Fibroblast of lung (primary cell): ENCODE data around the gene DSCAML1. TPM values are rescaled to one million over a fixed set of nuclear protein-coding genes. Genes with fewer than 3 reads are reported as not detected.

ENCODE experiments used
- DNase-seq, 2 donors: peaks; one replicate each; pipeline versions ENCODE4 v3.0.0 to v3.0.0-alpha.2; 2010; ENCODE audit warnings: low read depth in 2 of 2
- H2AFZ ChIP-seq: 2 replicates; pipeline ENCODE4 v1.5.1; 2012; ENCODE audit warnings: low read length, control low read depth, inconsistent platforms
- H3K27ac ChIP-seq: 2 replicates; pipeline ENCODE4 v1.5.1; 2011; ENCODE audit warnings: low read length, control low read depth; ENCODE audit not compliant: insufficient read depth
- H3K27me3 ChIP-seq: 2 replicates; pipeline ENCODE4 v1.5.1; 2011; ENCODE audit warnings: mild to moderate bottlenecking, low read length; ENCODE audit not compliant: control insufficient read depth, insufficient read depth
- H3K36me3 ChIP-seq: 2 replicates; pipeline ENCODE4 v1.5.1; 2011; ENCODE audit warnings: low read length; ENCODE audit not compliant: control insufficient read depth, insufficient read depth
- H3K4me1 ChIP-seq: 2 replicates; pipeline ENCODE4 v1.5.1; 2011; ENCODE audit warnings: low read length; ENCODE audit not compliant: control insufficient read depth, insufficient read depth; ENCODE audit errors: extremely low read depth
- H3K4me2 ChIP-seq: 2 replicates; pipeline ENCODE4 v1.5.1; 2011; ENCODE audit warnings: low read length, control low read depth; ENCODE audit not compliant: insufficient read depth; ENCODE audit errors: extremely low read depth
- H3K4me3 ChIP-seq, 4 experiments: fragments of 200-600 bp in 1 of 4; sonication (generic) in 1 of 4; replicated peaks in 1 of 4; 2 replicates each; pipeline ENCODE4 v1.5.1; 2011 to 2016; ENCODE audit warnings: low read length in 4 of 4, low read depth in 3 of 4, mild to moderate bottlenecking in 3 of 4, control low read depth in 2 of 4, inconsistent platforms in 1 of 4, mixed read lengths in 1 of 4; ENCODE audit not compliant: insufficient read depth in 1 of 4; ENCODE audit errors: control extremely low read depth in 1 of 4
- H3K79me2 ChIP-seq: 2 replicates; pipeline ENCODE4 v1.5.1; 2012; ENCODE audit warnings: mild to moderate bottlenecking, low read length, inconsistent platforms; ENCODE audit not compliant: control insufficient read depth, insufficient read depth
- H3K9ac ChIP-seq: 2 replicates; pipeline ENCODE4 v1.5.1; 2011; ENCODE audit warnings: mild to moderate bottlenecking, low read length, control low read depth; ENCODE audit not compliant: insufficient read depth
- H3K9me3 ChIP-seq: 2 replicates; pipeline ENCODE4 v1.5.1; 2012; ENCODE audit warnings: low read depth, low read length; ENCODE audit not compliant: control insufficient read depth, insufficient read depth
- H4K20me1 ChIP-seq: 2 replicates; pipeline ENCODE4 v1.5.1; 2011; ENCODE audit warnings: low read length; ENCODE audit not compliant: control insufficient read depth, insufficient read depth; ENCODE audit errors: extremely low read depth
- EZH2 ChIP-seq: IDR thresholded peaks from 2 replicates; pipeline ENCODE4 v1.5.1; 2012; ENCODE audit warnings: low read length, control low read depth, mild to moderate bottlenecking; ENCODE audit errors: missing control alignments
- polyA plus RNA-seq, 2 donors: library from polyadenylated mRNA; depleted of rRNA in 1 of 2; stranded (reverse) in 1 of 2; unstranded in 1 of 2; fragments of >200 nt; gene quantifications; 2 replicates each; pipeline ENCODE4 v1.2.1, GENCODE V29; 2011 to 2012; ENCODE audit warnings: missing spikeins in 1 of 2
- total RNA-seq: library from RNA; depleted of rRNA; stranded (reverse); fragments of >200 nt; gene quantifications from 2 replicates; pipeline ENCODE4 v1.2.1, GENCODE V29; 2014
- TF ChIP-seq, protein P1 (sequence below), 2 donors: IDR thresholded peaks in 1 of 2; conservative IDR thresholded peaks in 1 of 2; 1 replicate in 1 of 2; 2 replicates in 1 of 2; pipeline ENCODE4 v1.5.1; 2011 to 2012; ENCODE audit warnings: low read length in 2 of 2, control low read depth in 1 of 2, inconsistent platforms in 1 of 2, low read depth in 1 of 2, mild to moderate bottlenecking in 1 of 2

Gene DSCAML1
- total and polyA plus RNA-seq, 2 donors (not counting 1 experiment from before 2014, with no cell fraction given), result not detected

DNA sequence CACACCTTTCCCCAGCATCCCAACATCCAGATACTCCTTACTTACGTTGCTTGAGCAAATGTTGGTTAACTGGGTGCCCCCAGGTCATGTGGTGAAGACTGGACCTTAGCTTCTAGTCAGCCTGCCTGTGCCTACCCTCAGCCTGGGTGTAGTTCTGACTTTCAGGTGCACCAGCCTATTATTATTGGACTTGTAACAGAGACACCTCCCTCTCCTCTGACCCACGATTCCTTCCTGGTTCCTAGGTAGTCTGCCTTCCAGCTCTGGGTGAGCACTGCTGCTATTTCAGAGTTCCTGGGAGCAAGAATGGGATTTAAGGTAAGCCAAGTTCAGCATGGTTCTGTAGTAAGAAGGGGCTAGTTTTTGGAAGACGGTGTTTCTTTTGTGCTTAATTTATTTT lies 138.2 kb downstream of the DSCAML1 start:
- H3K4me3 ChIP-seq, result no peak overlapping the region
- no peak overlapping the region for H3K27ac ChIP-seq
- TF ChIP-seq, protein P1, sequence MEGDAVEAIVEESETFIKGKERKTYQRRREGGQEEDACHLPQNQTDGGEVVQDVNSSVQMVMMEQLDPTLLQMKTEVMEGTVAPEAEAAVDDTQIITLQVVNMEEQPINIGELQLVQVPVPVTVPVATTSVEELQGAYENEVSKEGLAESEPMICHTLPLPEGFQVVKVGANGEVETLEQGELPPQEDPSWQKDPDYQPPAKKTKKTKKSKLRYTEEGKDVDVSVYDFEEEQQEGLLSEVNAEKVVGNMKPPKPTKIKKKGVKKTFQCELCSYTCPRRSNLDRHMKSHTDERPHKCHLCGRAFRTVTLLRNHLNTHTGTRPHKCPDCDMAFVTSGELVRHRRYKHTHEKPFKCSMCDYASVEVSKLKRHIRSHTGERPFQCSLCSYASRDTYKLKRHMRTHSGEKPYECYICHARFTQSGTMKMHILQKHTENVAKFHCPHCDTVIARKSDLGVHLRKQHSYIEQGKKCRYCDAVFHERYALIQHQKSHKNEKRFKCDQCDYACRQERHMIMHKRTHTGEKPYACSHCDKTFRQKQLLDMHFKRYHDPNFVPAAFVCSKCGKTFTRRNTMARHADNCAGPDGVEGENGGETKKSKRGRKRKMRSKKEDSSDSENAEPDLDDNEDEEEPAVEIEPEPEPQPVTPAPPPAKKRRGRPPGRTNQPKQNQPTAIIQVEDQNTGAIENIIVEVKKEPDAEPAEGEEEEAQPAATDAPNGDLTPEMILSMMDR (conservative IDR thresholded peaks at IDR 0.05 in 1 of 2, IDR thresholded peaks at IDR 0.05 in 1 of 2; ENCODE audit: low read depth in 1 of 2, low read length in 2 of 2), result no peak
- no peak for TF ChIP-seq EZH2
- no peaks in the 10 kb centered on the region for H3K9me3 ChIP-seq
- no peaks in the 10 kb centered on the region for H3K36me3 ChIP-seq
- H3K79me2 ChIP-seq, result no peaks in the 10 kb centered on the region
- no peaks in the 10 kb centered on the region for H3K4me1 ChIP-seq
- no peak for DNase-seq
- no peaks in the 10 kb centered on the region for H3K27me3 ChIP-seq
- no peak overlapping the region for H3K9ac ChIP-seq
- no peak overlapping the region for H3K4me2 ChIP-seq
- no peaks in the 10 kb centered on the region for H4K20me1 ChIP-seq
- no peak overlapping the region for H2AFZ ChIP-seq

DNA sequence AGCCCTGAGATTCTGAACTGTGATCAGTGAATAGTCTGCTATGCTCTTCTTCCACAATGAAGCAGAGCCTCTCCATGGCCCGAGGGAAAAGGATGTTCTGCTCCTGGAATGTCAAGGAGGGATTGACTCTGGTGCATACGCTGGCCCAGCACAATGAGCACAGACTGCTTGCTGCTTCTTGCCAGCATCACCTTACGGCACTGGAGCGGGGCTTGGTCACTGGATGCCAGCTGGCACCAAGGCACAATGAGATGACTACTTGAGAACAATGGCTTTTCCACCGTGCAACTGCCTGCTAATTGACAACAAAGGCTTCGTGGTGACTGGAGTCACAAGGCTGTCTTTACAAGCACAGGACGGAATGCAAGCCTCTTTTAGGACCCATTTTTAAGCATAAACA lies 139.2 kb downstream of the DSCAML1 start:
- Histone ChIP-seq H3K4me3 (no peak overlapping the region), H2AFZ (no peak overlapping the region), H3K4me2 (no peak overlapping the region), H3K27ac (no peak overlapping the region), H3K79me2 (no peaks in the 10 kb centered on the region), H3K36me3 (no peaks in the 10 kb centered on the region), H3K4me1 (no peaks in the 10 kb centered on the region), H3K9ac (no peak overlapping the region), H3K9me3 (no peaks in the 10 kb centered on the region), H3K27me3 (no peaks in the 10 kb centered on the region), H4K20me1 (no peaks in the 10 kb centered on the region)
- no peak for DNase-seq
- no peak for TF ChIP-seq EZH2
- TF ChIP-seq, protein P1 (conservative IDR thresholded peaks at IDR 0.05 in 1 of 2, IDR thresholded peaks at IDR 0.05 in 1 of 2; ENCODE audit: low read depth in 1 of 2, low read length in 2 of 2), result no peak

DNA sequence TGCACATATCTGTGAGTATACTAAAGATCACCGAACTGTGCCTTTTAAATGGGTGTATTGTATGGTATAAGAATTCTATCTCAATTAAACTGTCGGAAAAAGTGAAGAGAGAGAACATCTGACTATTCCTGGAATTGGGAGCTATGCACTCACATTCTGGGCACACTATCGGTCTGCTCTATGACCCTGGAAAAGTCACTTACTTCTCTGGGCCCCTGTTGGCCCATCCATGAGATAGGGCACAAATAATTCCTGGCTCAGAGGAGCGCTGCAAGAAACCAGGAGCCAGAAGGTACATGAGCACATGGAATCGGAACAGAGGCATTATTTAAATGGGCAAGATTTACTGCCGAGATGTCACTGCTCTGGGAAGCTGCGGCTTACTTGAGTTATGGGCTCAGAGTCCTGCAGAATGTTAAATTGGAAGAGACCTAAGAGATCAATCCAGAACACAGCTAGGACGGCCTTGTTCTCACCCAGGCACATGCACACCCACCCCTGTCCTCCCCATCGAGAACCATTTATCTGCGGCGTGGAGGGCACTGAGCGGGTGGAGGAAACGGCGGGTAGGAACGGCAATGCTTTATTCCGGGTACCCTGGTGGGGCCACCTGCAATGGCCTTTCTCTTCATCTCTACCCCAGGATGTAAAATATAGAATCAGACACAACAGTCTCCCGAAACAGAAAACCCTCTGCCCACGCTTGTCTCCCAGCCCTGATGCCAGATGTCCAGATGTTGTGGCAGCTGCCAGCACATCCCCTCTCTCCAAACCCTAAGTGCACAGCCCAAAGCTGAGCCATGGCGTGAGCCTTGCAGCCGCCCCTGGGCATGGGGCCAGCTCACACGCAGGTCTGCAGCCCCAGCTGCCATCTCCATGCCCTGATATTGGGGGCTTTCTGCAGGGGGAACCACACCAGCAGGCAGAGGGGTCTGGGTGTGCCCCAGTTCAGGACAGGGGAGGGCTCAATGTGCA lies 142.4 kb downstream of the DSCAML1 start:
- no peaks in the 10 kb centered on the region for H3K9me3 ChIP-seq
- no peak overlapping the region for H2AFZ ChIP-seq
- H3K4me2 ChIP-seq, result no peak overlapping the region
- H3K36me3 ChIP-seq, result no peaks in the 10 kb centered on the region
- H3K79me2 ChIP-seq, result no peaks in the 10 kb centered on the region
- H3K4me3 ChIP-seq, result no peak overlapping the region
- DNase-seq, result no peak
- no peaks in the 10 kb centered on the region for H4K20me1 ChIP-seq
- H3K27ac ChIP-seq, result no peak overlapping the region
- H3K4me1 ChIP-seq, result no peaks in the 10 kb centered on the region
- no peak overlapping the region for H3K9ac ChIP-seq
- TF ChIP-seq, protein P1 (conservative IDR thresholded peaks at IDR 0.05 in 1 of 2, IDR thresholded peaks at IDR 0.05 in 1 of 2; ENCODE audit: low read depth in 1 of 2, low read length in 2 of 2), result no peak
- no peak for TF ChIP-seq EZH2
- no peaks in the 10 kb centered on the region for H3K27me3 ChIP-seq
